Activated T-helper 2 cell treated with anti-CD3 and anti-CD28 coated beads, Interferon-gamma antibody, Interleukin-2, Interleukin-4, amounts not matched to agents 10 μg/mL and 5 μg/mL and 100 μg/mL, durations not matched to agents 14 hours and 24 hours and 36 hours (primary cell): ENCODE results near the gene FIG4. TPM values are rescaled to one million over a fixed set of nuclear protein-coding genes. Genes with fewer than 3 reads are reported as not detected.

Experiments used
- total RNA-seq: library from RNA; stranded (reverse); gene quantifications from 2 replicates; pipeline ENCODE4 v1.2.3, GENCODE V29; 2022

Gene FIG4
- total RNA-seq, 1 donor from 2014 or later = 8.8 TPM

Other genes starting within 250 kb of the FIG4 start
- gene MICAL1, start 235.5 kb upstream of the FIG4 start, total RNA-seq = 47.8 and 51.8 TPM in 2 replicates
- gene ZBTB24, start 208.1 kb upstream of the FIG4 start, total RNA-seq = 17.7 and 18.8 TPM in 2 replicates
- gene AK9, start 94 bp upstream of the FIG4 start, total RNA-seq = 3.1 and 3.8 TPM in 2 replicates